HG02973 (cell line): ENCODE data around the gene PLIN4.
"Not testable (repeated sequence)": the region's sequence is repeated elsewhere in the genome, so short reads cannot be mapped to it uniquely, and the experiment has no call there.

Experiments
- ATAC-seq: cut with Tn5 transposase; IDR thresholded peaks from one replicate; pipeline ENCODE4 v1.9.1; 2021; ENCODE audit warnings: moderate library complexity; ENCODE audit not compliant: unreplicated experiment

PLIN4 gene

GRCh38 chr19:4518345-4519171, at the start of gene PLIN4:
TSS of gene PLIN4 (minus strand) at chr19:4518486. CDS start at chr19:4518272, 214 bp downstream.
- no peak for ATAC-seq

DNA sequence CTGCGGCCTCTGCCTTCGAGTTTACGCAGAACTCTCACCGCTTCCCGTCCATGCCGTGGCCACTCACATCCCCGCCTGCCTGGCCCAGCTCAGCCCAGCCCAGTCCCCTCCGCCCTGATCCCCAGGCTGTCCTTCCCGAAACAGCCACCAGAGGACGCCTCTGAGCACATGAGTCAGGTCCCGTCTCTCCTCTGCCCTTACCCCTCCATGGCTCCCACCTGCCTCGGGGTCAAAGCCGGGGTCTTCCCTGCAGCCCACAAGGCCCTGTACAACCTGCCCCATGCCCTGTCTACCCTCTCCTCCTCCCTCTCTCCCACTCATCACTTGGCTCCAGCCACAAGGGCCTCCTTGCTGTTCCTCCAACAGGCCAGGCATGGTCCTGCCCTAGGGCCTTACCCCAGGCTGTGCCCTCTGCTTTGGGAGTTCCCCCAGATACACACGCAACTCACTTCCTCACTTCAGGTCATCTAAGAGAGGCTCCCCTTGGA, 49.3 kb upstream of the PLIN4 start:
- ATAC-seq = no peak

- no peak for ATAC-seq
These were observed 48.2 kb upstream of the PLIN4 start for GRCh38 chr19:4566402-4567051.

GRCh38 chr19:4563562-4563961, 45.3 kb upstream of the PLIN4 start:
- ATAC-seq = not testable (repeated sequence)

GRCh38 chr19:4562085-4562484, 43.8 kb upstream of the PLIN4 start:
- not testable (repeated sequence) for ATAC-seq

DNA sequence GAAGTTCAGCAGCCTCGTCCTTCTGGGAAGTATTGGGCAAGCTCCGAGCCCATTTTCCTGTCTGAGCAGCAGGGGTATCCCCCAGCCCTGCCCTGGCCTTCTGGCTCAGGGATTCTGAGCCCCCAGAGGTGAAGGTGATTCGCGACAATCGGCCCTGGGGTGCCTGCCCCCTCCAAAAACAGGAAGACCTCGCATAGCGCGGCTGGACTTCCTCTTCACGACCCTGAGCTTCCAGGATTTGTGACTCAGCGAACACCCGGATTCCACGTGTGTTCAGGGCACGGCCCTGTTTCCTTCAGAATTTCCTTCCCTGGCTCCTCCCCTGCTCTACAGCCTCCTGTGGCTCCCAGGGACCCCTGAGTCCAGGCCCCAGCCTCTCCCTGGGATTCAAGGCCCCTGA, 41.3 kb upstream of the PLIN4 start, which contains the start of gene SEMA6B:
SEMA6B (minus strand) TSS at position 116 of the 400 bp plus-strand sequence. CDS start 1,227 bp downstream, outside the sequence.
- ATAC-seq = no peak

DNA sequence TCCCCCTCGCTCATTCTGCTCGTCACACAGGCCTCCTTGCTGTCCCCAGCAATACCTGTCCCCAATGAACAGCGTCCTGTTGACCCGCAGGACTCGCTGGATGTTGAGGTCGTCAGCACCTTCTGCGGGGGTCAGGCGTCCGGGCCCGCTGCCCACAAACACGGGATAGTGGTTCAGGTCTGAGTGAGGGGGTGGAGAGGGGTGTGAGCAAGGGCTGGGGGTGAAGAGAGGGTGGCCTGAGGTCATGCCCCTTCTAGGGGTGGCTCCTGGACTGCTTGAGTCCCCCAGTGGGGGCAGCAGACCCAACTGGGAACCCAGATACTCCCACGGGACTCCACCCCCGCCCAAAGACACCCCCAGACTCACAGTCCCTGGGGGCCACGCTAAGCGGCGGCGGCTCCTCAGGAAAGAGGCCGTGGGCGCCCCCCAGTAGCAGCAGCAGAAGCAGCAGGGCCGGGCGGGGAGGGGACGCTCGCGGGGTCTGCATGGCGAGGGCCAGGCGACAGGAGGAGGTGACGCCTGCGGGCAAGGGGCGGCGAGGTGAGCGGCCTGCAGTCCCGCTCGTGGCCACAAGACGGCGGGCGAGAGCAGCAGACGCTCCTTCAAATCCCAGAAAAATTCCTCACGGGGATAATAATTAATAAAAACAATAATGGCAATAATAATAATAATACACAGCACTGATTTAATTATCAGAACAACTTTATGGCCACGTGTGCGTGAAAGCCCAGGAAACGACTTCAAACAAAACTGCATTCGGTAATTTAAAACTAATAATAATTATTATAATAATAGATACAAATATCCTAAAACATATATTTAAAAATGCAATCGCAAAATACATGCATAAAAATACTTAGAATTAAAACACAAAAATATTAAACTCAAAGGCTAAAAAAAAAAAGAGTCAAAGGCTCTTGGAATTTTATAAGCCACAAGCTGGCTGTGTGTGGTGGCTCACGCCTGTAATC, 40.0 kb upstream of the PLIN4 start:
- ATAC-seq = no peak

DNA sequence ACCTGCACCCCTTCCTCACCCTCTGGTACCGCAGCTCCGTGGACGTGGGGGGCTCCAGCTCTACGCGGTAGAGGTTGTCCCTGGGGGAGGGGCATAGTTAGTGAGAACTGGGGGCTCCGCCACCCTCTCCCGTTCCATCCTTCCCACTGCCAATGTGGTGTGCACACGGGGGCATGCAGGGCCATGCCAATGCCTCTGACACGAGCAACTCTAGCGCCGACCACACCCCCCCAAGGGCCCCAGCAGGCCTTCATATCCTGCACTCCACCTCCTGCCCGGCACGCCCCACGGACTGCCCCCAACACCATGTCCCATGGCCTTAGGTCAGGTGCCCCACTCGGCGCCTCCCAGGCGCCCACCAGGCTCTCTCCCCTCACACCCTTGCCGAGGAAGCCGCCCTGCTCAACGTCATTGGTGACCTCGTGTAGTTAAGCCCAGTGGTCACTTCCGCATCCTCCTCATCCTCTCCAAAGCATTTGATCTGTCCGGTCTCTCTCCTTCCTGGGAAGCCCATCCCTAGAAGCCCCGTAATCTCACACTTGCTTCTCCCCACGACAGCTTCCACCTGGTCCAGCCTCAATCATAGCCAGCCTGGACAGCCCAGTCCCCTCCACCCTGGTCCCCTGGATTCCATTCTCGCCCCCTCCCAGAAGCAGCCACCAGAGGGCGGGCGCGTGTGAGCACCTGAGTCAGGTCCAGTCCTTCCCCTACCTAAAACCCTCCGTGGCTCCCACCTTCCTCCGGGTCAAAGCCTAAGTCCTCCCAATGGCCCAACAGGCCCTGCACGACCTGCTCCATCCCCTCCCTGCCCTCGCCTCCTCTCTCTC, 39.1 kb upstream of the PLIN4 start:
- no peak for ATAC-seq

DNA sequence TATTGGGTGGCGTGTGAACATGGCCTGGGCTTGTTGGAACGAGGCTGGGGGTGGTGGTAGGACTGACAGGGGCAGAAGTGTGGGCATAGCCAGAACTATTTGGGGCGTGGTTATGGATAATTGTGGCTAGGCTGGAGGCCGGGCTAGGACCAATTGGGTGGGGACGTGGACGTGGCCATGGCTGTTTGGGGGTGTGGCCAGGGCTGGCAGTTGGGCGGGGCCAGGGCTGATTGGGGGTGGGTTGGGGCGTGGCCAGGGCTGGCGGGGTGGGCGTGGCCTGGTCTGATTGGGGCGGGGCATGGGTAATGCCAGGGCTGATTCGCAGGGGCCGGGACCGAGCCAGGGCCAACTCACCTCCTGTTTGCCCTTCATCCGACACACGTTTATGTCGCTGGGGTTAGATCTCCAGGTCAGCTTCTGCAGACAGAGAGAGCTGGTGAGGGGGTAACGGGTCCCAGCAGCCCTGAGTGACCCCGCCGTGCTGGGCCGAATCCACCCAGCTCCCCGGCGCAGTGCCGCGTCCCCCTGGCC, 38.4 kb upstream of the PLIN4 start:
- ATAC-seq = no peak

- no peak for ATAC-seq
These were observed 37.6 kb upstream of the PLIN4 start for GRCh38 chr19:4555657-4556561.

GRCh38 chr19:4554717-4555116, 36.4 kb upstream of the PLIN4 start:
- ATAC-seq = no peak

- ATAC-seq = no peak
These were observed 35.5 kb upstream of the PLIN4 start for GRCh38 chr19:4553775-4554174.

DNA sequence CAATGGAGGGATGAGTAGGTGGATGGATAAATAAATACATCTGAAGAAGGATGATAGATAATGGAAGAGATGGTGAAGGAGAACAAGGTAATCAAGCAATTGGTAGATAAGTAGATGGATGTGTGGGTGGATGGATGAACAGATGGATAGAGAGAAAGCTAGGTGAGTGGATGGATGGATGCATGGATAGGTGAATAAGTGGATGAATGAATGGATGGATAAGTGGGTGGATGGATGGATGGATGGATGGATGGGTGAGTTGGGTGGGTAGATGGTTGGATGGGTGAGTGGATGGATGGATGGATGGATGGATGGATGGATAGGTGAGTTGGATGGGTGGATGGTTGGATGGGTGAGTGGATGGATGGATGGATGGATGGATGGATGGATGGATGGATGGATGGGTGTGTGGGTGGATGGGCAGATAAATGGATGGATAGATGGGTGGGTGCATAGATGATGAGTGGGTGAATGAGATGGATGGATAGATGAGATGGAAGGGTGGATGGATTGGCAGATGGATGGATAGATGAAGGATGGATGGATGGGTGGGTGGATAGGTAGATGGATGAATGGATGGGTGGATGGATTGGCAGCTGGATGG, 34.9 kb upstream of the PLIN4 start:
- no peak for ATAC-seq

DNA sequence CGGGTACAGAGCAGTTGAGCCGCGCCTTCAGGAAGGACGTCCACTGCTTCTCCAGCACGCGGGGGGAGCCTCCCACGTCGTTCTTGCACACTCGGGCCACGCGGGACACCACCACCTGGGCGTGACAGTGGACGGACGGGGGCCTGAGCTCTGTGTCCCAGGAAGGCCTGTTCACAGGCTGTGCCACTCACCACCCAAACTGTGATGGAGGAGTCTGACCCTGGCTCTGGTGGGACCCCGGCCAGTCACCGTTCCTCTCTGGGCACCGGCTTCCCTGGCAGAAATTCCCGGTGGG, 34.2 kb upstream of the PLIN4 start:
- ATAC-seq = no peak

DNA sequence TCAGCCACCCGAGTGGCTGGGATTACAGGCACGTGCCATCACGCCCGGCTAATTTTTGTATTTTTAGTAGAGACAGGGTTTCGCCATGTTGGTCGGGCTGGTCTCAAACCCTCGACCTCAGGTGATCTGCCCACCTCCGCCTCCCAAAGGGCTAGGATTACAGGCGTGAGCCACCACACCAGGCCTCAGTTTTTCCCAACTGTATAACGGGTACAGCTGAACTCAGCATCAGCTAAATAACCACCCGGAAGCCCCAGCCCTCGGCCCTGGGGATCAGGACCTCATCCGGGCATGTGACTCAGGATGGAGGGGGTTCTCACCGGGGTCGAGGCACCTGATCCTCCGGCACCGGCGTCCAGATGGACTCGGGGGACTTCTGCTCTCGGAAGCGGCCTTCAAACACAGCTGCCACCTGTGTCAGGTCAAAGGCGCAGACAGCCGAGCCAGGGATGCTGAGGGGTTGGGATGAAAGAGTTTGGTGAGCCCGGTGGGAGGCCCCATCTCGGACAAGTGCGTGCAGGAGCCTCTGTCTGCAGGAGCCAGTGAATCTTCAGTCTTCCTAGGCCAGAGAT, 32.3 kb upstream of the PLIN4 start:
- ATAC-seq = no peak

DNA sequence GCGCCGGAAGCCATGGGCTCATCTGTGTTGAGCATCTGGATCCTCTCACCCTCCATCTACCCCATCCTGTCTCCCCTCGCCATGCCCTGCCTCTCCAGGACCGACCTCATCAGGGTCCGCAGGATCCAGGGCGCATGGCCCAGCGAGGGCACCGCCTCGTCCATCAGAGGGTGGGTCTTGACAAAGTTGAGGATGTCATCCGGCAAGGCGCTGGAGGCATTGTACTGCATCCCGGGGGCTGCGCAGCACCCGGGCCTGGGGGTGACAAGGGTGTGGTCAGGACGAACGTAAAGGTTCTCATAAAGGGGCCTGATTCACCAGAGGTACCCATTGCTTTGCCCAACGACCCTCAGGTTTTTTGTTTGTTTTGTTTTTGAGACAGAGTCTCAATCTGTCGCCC, 31.7 kb upstream of the PLIN4 start:
- ATAC-seq = no peak

GRCh38 chr19:4548238-4548584, 29.9 kb upstream of the PLIN4 start:
- no peak for ATAC-seq
